Stimulated activated CD4-positive, alpha-beta T cell treated with anti-CD3 and anti-CD28 coated beads, Interleukin-2, amount 100 ng/mL, for 4 hours (primary cell): ENCODE results near the gene ZNF469.

Experiments
- DNase-seq: peaks from one replicate; pipeline ENCODE4 v3.0.0-alpha.2; 2020; ENCODE audit warnings: low read depth

ZNF469 gene

GRCh38 chr16:88382491-88383400 is at the start of gene ZNF469:
Gene ZNF469 (plus strand): TSS chr16:88382959. CDS start chr16:88427471, 44,512 bp downstream.
- DNase-seq: no peak

- no peak for DNase-seq
Measured at GRCh38 chr16:88333848-88334777, 48.6 kb upstream of the ZNF469 start.

GRCh38 chr16:88334778-88335720 is 47.7 kb upstream of the ZNF469 start:
- DNase-seq: no peak

GRCh38 chr16:88337021-88337420 is 45.7 kb upstream of the ZNF469 start:
- DNase-seq: no peak

- no peak for DNase-seq
Measured at GRCh38 chr16:88337538-88337937, 45.2 kb upstream of the ZNF469 start.

- no peak for DNase-seq
Measured at GRCh38 chr16:88338111-88338510, 44.6 kb upstream of the ZNF469 start.

GRCh38 chr16:88338896-88339295 is 43.9 kb upstream of the ZNF469 start:
- DNase-seq: no peak

- DNase-seq: no peak
Measured at GRCh38 chr16:88339930-88340754, 42.6 kb upstream of the ZNF469 start.

GRCh38 chr16:88340755-88341150 is 42.0 kb upstream of the ZNF469 start:
- no peak for DNase-seq

- DNase-seq: no peak
Measured at GRCh38 chr16:88341551-88342290, 41.0 kb upstream of the ZNF469 start.

GRCh38 chr16:88342491-88342890 is 40.3 kb upstream of the ZNF469 start:
- no peak for DNase-seq

GRCh38 chr16:88343271-88343791 is 39.4 kb upstream of the ZNF469 start:
- no peak for DNase-seq

GRCh38 chr16:88344411-88345030 is 38.2 kb upstream of the ZNF469 start:
- no peak for DNase-seq

- DNase-seq: no peak
Measured at GRCh38 chr16:88345031-88345720, 37.6 kb upstream of the ZNF469 start.

- DNase-seq: no peak
Measured at GRCh38 chr16:88345721-88346560, 36.8 kb upstream of the ZNF469 start.

GRCh38 chr16:88346680-88347505 is 35.9 kb upstream of the ZNF469 start:
- DNase-seq: no peak
